ENCODE results near the gene CEP68.
"Not testable (repeated sequence)": the region's sequence is repeated elsewhere in the genome, so short reads cannot be mapped to it uniquely, and the experiment has no call there.

CEP68 gene

DNA sequence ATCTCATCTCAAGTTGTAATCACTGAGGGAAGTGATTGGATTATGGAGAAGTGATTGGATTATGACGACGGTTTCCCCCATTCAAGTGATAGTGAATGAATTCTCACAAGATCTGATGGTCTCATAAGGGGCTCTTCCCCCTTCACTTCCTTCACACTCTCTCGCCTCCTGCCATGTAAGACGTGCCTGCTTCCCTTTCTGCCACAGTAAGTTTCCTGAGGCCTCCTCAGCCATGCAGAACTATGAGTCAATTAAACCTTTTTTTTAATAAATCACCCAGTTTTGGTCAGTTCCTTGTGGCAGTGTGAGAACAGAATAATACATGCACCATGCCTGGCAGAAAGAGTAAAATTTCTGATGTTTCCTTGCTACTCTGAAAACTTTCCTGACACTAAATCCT is 36.6 kb downstream of the CEP68 start:
- no peak for DNase-seq

DNA sequence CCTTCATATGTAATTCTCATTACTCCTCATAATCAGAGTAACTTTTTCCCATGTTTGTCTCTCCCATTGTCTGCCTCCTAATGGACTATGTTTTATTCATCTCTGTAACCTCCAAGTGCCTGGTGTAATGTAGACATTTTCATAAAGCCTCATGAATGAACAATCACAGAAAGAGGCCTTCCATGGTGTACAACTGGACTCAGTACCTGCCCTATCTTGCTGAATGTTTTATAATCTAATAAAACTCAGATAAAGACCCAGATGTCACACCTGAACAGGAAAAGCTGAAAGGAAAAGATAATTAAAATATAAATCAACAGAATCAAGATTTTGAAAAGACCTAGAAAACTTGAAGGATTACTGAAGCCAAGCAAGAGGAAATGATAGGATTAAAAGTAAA is 37.0 kb downstream of the CEP68 start:
- DNase-seq = no peak

DNA sequence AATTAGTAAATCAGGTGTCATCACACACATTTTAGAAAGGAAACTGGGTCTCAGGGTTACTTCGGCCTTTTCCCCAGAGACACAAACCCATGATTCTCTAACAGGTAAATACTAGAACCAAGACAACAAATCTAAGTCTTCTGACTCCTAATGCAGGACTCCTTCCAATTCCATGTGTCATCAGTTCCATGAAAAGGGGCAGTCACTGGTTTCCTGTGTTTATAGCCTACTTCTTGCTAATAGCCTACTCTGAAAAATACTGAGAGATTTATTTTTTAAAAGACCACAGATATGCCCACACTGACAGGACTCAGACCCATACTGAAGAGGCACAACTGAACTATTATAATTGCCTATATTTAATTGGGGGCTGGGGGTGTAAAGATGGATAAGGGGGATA is 40.7 kb downstream of the CEP68 start:
- no peak for DNase-seq

DNA sequence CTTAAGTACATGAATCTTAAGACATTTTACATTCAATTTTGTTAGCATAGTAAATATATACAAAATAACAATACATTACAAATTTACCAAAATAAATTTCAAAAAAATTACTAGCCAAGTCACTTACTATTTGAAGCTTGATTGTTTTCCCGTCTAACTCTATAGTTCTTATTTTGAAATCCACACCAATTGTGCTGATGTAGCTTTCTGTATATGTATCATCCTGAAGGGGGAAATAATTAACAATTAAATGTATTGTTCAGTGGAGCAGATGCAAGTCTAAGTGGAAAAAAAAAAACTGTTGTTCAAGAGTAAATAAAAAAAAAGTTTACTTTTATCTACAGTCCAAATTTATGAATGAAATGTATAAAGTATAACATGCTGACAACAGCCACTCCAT is 41.6 kb downstream of the CEP68 start:
- DNase-seq = no peak

DNA sequence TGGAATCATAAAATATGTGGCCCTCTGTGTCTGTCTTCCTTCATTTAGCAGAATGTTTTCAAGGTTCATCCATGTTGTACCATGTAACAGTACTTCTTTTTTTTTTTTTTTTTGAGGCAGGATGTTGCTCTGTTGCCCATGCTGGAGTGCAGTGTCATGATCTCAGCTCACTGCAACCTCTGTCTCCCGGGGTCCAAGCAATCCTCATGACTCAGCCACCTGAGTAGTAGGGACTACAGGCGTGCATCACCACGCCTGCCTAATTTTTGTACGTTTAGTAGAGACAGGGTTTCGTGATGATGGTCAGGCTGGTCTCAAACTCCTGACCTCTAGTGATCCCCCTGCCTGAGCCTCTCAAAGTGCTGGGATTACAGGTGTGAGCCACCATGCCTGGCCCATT is 42.5 kb downstream of the CEP68 start:
- DNase-seq = no peak

DNA sequence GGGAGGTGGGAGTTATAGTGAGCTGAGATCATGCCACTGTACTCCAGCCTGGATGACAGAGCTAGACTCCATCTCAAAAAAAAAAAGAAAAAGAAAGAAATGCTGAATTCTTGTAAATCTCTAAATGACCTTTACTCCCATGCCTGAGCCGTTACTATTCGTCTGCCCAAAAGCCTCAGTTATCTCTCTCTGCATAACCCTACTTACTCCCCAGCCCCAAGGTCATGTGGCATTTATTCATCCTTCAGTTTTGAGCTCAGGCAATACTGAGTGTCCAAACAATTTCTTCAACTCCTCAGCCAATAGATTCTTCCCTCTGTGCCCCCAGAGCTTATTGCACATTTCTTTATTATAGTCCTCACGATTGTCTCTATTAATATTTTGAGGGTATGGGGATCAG is 44.9 kb downstream of the CEP68 start:
- DNase-seq = no peak

DNA sequence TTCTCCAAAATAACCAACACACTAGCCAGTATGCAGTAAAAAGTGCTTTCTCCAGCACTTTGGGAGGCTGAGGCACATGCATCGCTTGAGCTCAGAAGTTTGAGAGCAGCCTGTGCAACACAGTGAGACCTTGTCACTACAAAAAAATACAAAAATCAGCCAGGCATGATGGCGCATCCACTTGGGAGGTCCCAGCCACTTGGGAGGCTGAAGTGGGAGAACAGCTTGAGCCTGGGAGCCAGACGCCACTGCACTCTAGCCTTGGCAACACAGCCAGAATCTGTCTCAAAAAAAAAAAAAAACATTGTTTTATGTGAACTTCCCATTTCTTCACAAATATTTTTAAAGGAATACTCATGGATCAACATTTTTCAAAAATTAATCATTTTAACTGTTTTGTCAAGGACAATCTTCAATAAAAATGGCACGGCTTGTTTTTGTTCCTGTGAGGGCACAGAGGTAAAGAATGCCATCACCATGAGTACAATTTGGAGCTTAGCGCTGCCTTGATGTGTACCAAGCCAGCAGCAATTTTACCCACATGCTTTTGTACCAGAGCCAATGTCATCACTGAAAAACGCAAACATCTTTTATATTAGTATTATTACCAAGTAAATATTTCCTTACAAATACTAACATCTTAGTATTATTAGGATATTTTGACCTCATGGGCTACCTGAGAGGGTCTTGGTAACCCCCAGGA is 46.9 kb downstream of the CEP68 start:
- no peak for DNase-seq

DNA sequence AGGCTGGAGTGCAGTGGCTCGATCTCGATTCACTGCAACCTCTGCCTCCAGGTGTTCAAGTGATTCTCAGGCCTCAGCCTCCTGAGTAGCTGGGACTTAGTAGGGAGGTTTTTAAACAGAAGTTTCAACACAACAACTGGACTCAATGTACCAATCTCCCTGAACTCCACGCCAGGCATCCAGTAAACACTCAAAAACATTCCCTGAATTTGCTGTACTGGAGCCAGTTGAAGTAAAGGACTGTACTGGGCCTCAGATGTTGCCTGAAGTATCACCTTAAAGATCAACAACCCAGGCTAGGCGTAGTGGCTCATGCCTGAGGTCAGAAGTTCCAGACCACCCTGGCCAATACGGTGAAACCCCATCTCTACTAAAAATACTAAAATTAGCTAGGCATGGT is 51.3 kb downstream of the CEP68 start:
- no peak for DNase-seq

DNA sequence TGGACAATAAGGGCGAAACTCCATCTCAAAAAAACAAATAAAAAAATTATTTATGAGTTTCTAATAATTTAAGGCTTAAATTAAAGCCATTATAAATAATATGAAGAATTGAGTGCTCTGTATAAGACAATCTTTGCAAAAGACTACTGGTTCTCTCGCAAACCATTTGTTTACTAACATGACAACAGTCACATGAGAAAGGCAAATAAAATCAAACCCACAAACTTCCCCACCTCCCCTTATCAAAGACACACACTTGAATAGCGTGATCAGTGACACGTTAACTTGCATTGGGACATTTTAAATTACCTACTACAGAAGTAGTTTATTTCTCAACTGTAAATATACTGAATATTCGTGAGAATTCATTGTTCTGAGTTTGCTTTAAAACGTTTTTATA is 52.6 kb downstream of the CEP68 start:
- DNase-seq = no peak

DNA sequence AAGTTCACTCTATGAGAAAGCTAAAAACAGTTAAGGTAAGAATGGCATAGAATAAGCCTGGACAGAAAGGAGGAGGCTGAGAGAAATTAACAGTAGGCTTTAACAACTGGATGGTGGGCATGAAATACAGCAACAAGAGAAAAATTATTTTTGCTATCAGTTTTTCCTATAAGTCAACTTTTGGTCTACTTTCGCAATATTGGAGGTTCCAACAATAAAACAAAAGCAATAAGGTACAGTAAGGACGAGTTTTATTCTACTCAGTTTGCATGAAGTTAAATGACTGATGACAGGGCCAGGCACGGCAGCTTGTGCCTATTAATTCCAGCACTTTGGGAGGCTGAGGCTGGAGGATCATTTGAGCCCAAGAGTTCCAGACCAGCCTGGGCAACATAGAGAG is 56.4 kb downstream of the CEP68 start:
- no peak for DNase-seq

DNA sequence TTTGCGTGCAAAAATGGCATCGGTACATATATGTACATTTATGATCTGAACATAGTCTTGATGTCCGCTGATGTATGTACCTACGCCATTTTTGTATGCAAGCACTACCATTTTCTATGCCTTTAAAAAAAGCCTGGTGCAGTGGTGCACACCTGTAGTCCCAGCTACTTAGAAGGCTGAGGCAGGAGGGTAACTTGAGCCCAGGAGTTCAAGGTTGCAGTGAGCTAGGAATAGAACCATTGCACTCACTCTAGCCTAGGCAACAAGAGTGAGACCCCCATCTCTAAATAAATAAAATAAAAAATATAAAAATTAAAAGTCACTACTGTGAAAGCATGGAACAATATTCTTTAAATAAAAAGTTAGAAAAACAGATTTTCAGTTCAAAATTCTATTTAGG is 57.0 kb downstream of the CEP68 start:
- DNase-seq = no peak

DNA sequence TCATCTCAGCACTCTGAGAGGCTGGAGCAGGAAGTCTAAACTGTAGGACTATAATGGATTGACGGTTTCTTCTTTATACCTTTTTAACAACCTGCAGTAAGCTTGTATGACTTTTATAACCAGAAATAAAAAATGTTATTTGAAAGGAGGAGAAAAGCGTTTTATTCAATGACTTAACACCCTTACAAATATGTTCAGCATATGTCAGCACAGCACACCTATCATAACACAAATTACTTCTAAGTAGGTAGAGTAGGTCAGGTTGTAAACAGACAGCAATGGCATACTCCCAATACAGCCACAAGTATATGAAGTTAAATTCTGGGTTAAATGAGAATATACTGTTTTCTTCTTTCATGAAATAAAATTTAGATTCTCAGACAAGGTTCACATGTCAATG is 57.6 kb downstream of the CEP68 start:
- no peak for DNase-seq

DNA sequence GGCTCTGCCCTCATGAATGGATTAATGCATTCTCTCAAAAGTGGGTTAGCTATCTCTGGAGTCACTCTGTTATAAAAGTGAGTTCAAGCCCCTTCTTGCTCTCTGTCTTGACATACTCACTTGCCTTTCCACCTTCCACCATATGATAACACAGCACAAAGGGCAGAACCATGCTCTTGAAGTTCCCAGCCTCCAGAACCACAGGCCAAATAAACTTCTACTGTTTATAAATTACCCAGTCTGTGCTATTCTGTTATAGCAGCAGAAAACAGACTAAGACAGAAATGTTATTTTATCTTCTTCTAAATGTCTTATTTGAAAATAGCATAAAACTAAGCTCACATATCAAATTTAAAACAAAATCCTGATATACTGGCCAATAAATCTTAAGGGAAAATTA is 58.7 kb downstream of the CEP68 start:
- no peak for DNase-seq

DNA sequence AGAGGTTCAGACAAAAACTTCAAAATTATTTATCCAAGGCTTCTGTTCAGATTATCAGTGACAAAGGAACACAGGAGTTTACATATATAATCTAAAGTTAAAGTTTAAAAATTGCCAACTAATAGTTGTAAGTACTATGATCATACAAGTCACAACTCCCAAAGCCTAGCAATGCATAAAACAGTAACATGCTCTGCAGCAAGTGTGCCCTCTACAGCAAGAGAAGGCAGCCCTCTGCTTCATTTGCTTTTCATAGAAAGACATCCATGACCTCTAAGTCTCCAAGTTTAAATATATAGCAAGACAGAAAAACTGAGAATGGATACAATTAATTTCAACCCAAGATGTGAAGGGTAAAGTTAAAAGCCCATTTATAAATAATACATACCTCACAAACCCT is 60.4 kb downstream of the CEP68 start:
- no peak for DNase-seq

DNA sequence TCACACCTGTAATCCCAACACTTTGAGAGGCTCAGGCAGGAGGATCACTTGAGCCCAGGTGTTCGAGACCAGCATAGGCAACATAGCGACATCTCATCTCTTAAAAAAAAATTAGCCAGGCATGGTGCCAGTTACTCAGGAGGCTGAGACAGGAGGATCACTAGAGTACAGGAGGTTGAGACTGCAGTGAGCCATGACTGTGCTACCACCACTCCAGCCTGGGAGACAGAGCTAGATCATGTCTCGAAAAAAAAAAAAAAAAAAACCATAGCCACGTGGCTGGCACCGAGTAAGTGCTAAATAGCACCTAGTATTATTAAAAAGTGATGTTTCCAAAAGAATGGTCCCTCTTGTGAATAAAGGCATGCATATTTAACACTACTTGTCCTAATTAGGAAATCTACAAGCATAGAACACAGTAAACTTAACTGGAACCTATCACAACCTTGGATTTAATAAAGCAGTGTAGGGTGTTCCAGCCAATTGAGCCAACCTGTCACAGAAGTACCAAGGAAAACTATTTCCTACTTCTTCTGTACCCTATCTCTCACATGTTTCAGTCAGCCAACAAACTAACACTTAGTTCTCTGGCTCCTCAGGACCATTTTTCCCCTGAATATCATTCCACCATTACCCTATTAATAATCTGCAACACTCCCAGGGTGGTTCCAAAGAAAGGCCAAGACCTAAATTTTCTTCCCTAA is 64.9 kb downstream of the CEP68 start:
- DNase-seq = no peak

DNA sequence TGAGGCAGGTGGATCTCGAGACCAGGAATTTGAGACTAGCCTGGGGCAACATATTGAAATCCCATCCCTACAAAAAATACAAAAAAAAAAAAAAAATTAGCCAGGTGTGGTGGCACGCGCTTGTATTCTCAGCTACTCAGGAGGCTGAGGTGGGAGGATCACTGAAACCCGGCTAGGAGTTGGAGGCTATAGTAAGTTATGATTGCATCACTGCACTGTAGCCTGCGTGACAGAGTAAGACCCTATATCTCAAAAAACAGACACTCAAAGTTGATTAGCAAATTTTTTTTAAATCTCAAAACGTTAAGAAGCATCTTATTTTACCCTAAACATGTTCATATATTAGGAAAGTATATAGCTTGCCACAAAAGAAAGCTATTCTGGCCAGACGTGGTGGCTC is 66.1 kb downstream of the CEP68 start:
- no peak for DNase-seq

DNA sequence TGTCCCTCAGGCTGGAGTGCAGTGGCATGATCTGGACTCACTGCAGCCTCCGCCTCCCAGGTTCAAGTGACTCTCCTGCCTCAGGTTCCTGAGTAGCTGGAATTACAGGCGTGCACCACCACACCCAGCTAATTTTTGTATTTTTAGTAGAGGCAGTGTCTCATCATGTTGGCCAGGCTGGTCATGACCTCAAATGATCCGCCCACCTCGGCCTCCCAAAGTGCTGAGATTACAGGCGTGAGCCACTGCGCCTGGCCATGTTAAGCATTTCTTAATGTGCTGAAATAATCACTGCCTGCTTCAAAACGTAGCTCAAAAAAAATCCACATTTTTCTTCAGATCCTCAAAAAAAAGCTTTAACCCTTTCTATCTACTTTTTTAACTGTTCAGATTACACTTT is 69.2 kb downstream of the CEP68 start:
- DNase-seq = not testable (repeated sequence)

DNA sequence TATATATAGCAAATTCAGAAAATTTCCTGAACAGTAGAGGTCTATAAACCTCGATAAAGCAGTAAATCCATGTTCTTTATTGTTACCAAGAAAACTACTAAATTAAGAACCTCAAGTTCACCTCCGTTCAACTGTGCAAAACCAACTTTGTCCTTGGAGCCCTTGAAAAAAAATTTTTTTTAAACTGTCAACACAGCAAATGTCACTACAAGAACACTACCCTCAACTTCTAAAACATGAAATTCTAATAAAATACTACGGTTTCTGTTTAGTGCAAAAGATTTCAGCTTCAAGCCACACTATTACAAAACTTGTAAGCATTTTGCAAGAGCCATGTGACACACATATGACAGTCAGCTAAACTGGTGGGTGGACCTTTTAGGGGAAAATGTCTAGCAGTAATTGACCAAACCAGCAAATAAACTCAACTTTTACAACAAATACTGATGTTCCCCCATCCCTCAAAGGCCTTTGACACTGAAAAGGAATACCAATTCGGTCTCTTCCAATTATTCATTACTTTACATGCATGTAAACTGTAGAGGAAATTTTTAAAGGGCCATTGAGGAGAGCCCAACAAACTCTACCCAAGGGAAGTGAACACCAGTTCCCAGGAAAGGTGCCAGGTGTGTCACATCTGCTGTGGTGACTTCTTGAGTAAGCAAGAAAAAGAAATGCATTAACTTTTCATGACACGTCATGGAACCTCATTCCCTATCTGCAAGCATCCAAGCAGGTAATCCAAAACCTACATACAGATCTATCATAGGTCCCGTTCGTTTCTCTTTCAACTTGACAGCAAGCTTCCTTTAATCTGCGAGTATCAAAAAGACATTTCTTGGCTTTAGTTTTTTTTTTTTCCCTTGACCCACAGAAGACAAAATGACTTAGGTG is 72.3 kb downstream of the CEP68 start:
- no peak for DNase-seq

DNA sequence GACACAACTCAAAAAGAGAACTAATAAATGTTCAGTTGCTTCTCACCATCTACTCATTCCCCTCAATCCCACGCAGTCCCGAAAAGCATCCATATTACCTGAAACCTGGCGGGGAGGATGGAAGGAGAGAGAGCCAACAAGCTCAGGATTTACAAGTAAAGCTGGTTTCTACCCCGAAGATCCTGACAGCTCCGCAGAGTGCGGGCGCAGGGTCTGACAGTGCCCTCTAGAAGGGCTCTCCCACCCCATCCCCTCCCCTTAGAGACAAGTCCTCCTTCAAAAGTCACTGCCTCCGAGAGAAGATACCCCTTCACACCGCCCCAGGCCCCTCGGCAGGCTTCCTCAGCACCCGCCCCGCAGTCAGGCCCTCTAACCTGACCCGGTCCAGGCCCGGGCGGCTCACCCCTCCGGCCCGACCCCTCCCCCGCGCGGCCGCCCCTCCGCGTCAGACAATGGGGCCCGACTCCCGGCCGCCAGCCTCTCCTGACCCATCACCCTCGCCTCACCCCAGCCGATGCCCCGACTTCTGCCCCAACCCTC is 73.1 kb downstream of the CEP68 start:
- no peak for DNase-seq

DNA sequence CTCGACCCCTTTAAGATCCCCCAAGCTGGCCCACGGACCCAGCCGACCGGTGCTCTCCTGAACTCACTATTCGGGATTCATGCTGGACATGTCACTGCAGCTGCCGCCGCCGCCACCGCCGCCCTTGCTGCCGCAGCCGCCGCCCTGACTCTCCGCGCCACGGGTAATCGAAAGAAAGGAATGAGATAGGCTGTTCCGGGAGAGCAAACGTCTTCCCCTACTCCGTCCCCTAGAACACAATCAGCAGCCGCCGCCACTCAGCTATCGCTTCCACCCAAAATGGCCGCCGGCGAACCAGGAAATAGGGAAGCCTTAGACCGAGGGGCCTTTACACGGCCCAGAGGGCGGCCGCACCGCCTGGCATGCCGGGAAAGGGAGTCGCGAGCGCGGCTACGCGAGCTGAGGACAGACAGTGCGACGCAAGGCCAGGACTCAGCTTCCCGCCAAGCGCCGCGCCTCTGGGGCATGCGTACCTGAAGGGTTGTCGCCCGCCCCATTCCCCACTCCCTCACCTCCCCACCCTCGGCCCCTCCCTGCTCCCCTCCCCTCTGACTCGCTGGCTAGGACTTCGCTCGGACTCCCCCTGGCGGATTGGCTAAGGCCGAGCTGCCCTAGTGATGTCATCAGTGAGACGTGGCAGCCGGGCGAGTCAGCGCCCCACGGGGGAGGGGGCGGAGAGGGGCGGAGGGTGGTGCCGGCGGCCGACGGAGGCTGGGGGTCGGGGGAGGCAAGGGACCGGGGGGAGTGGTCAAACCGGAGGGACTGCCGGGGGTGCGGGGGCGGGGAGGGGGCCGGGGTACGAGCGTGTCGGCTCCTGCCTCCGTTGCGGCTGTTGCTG is 73.8 kb downstream of the CEP68 start, which contains the start of gene RAB1A:
TSS of gene RAB1A (minus strand) at position 281 of the 838 bp plus-strand sequence. CDS start at position 90, 191 bp downstream.
- DNase-seq = peak; percentile 100

DNA sequence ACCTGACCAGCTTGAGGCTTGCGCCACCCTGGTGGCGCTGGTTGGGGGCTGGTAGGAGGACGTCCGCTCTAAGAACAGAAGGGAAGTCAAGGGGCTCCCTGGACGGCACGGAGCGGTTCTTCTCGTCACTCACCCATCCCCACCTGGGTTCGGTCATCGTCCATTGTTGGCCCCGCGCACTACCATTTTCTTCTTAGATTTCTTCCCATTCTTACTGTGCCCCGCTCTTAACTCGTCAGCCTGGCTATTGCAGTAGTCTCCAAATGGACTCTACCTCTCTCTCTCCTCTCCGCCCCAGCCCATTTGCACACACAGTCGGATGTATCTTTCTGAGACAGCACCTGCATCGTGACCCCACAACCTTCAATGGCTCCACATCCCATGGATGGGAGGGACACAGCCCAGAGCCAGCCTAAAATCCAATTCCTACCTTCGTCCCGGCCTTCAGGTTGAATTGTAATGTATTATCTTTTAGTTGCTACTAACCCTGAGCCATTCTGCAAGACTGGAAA is 74.5 kb downstream of the CEP68 start:
- no peak for DNase-seq

DNA sequence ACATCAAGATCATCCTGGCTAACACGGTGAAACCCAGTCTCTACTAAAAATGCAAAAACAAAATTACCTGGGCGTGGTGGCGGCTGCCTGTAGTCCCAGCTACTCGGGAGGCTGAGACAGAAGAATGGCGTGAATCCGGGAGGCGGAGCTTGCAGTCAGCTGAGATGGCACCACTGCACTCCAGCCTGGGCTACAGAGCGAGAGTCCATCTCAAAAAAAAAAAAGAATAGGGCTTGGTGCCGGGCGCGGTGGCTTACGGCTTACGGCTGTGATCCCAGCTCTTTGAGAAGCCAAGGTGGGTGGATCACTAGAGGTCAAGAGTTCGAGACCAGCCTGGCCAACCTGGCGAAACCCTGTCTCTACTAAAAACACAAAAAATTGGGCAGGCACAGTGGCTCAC is 76.7 kb downstream of the CEP68 start:
- DNase-seq = not testable (repeated sequence)
